Suprapubic skin (tissue), 4 donors: ENCODE data around the gene TRAPPC2L. TPM values are rescaled to one million over a fixed set of nuclear protein-coding genes. Genes with fewer than 3 reads are reported as not detected.

Experiments used
- DNase-seq, 2 donors: peaks; one replicate each; pipeline ENCODE4 v3.0.0-alpha.2; 2019; ENCODE audit warnings: low spot score in 2 of 2
- H3K27ac ChIP-seq: fragments of 200-600 bp; sonication (generic); one replicate; pipeline ENCODE4 v1.5.1; 2019
- H3K27me3 ChIP-seq: fragments of 200-600 bp; sonication (generic); one replicate; pipeline ENCODE4 v1.5.1; 2019
- H3K36me3 ChIP-seq: fragments of 200-600 bp; sonication (generic); one replicate; pipeline ENCODE4 v1.5.1; 2019
- H3K4me1 ChIP-seq: fragments of 200-600 bp; sonication (generic); one replicate; pipeline ENCODE4 v1.5.1; 2019
- H3K4me3 ChIP-seq: fragments of 200-600 bp; sonication (generic); one replicate; pipeline ENCODE4 v1.5.1; 2019; ENCODE audit warnings: mild to moderate bottlenecking
- H3K9me3 ChIP-seq: fragments of 200-600 bp; sonication (generic); one replicate; pipeline ENCODE4 v1.5.1; 2019
- EP300 ChIP-seq: sonication (generic); formaldehyde crosslinking; IDR thresholded peaks from one replicate; pipeline ENCODE4 v1.6.1; 2017; ENCODE audit warnings: antibody characterized with exemption
- POLR2A ChIP-seq, 2 donors: fragments of 450-650 bp; IDR thresholded peaks; one replicate each; pipeline ENCODE4 v1.6.1; 2017; ENCODE audit warnings: antibody characterized with exemption in 2 of 2, mild to moderate bottlenecking in 2 of 2, moderate library complexity in 2 of 2
- POLR2AphosphoS5 ChIP-seq, 3 donors: sonication (generic); formaldehyde crosslinking; IDR thresholded peaks; one replicate each; pipeline ENCODE4 v1.6.1; 2017; ENCODE audit warnings: antibody characterized with exemption in 3 of 3
- WGBS: methylation state at CpG from one replicate; pipeline ENCODE4 v1.1.5; 2018; 5-methylcytosine and 5-hydroxymethylcytosine counted together
- total RNA-seq, 4 donors: library from RNA; depleted of rRNA; stranded (reverse); fragments of >200 nt; gene quantifications; one replicate each; pipeline ENCODE4 v1.1.0, GENCODE V29; 2016
- TF ChIP-seq, protein P1 (sequence below), 2 donors: fragments of 200-600 bp in 1 of 2; fragments of 450-650 bp in 1 of 2; sonication (generic) in 1 of 2; IDR thresholded peaks; one replicate each; pipeline ENCODE4 v1.5.1; 2016 to 2019; ENCODE audit warnings: antibody characterized with exemption in 2 of 2, mild to moderate bottlenecking in 1 of 2, moderate library complexity in 1 of 2

Gene TRAPPC2L
- total RNA-seq, 4 donors from 2014 or later = 31.9 to 49.2 (median 36.3) TPM

DNA sequence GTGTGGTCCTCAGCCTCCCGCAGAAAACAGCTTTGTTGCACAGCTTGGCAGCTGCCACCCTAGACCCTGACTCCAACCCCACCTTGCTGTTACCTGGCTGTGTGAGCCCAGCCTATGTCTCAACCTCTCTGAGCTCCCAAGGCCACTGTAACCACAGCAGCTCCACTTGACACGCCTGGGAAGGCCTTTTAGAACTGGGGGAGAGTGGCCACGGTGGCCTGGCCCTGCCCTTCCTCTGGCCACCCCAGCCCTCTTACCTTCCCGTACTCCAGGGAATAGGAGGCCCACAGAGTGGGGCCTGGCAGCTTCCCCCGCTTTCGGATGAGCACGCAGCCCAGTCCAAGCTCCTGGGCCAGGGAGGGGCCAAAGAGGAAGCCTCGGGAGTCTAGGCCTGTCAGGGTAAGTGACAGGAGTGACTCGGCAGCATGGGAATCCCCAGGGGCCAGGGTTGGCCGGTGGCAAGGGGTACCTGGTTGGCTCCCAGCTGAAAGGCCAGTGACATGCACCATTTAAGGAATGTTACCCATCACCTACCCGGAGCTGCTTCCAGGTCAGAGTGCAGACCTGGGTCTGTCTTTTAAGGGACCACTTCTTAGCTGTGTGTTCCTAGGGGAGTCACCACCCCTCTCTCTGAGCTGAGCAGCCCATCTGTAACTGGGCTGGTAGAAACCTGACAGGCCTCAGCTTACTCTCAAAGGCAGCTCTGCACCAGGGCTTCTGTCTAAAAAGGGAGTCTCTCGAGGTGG, 46.6 kb upstream of the TRAPPC2L start:
- Histone ChIP-seq H3K4me3 (peak overlapping the region; percentile 74), H3K9me3 (no peaks in the 10 kb centered on the region), H3K27ac (peak overlapping the region; percentile 98), H3K4me1 (peaks cover 44% of the 10 kb centered on the region), H3K36me3 (peaks cover 18% of the 10 kb centered on the region), H3K27me3 (no peaks in the 10 kb centered on the region)
- TF ChIP-seq POLR2A (IDR thresholded peaks at IDR 0.05) (no peak), POLR2AphosphoS5 (IDR thresholded peaks at IDR 0.05) (no peak), EP300 (no peak)
- TF ChIP-seq, protein P1, sequence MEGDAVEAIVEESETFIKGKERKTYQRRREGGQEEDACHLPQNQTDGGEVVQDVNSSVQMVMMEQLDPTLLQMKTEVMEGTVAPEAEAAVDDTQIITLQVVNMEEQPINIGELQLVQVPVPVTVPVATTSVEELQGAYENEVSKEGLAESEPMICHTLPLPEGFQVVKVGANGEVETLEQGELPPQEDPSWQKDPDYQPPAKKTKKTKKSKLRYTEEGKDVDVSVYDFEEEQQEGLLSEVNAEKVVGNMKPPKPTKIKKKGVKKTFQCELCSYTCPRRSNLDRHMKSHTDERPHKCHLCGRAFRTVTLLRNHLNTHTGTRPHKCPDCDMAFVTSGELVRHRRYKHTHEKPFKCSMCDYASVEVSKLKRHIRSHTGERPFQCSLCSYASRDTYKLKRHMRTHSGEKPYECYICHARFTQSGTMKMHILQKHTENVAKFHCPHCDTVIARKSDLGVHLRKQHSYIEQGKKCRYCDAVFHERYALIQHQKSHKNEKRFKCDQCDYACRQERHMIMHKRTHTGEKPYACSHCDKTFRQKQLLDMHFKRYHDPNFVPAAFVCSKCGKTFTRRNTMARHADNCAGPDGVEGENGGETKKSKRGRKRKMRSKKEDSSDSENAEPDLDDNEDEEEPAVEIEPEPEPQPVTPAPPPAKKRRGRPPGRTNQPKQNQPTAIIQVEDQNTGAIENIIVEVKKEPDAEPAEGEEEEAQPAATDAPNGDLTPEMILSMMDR (IDR thresholded peaks at IDR 0.05) = no peak
- WGBS = 25% methylated on average over 10 of the region's 12 CpGs
- no peak for DNase-seq

DNA sequence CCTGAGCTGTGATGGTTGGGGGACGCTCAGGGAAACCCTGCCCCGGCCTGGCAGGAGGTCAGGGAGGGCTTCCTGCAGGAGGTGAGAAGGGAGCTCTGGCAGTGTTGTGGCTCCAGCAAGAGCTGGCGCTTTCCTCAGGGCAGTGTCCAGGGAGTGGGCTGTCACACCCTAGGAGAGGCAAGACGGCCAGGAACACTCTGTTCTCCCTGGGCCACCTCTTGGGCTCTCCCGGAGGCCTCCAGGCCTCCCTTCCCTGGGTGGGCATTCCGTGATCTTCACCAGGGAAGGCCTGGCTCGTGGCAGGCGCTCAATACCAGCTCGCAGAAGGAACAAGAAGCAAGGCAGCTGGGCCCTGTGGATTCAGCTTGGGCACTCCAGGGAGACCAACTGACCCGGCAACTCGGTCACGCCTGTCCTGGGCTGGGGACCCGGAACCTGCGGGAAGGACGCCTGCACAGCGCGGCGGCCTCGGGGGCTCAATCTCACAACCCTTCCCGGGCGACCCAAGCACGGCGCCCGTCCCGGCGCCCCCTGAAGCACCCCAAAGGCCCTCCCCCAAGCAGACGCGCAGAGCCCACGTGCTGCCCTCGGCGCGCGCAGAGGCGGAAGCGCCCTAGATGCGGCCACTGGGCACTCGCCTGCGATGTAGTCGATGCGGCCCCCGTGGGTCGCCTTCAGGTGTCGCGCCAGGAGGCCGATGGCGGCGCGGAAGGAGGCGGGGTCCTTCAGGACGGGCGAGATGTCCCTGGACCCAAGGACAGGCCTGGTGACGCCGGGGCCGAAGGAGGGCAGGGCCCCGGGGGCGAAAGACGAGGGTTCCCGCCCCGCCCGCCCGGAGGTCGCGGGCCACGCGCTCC, 45.8 kb upstream of the TRAPPC2L start:
- DNase-seq = peak in 1 of 2 donors; percentile 87
- TF ChIP-seq POLR2A (IDR thresholded peaks at IDR 0.05) = peak; percentile 67 to 68
- peak; percentile 78 to 90 (median 86) for TF ChIP-seq POLR2AphosphoS5 (IDR thresholded peaks at IDR 0.05)
- TF ChIP-seq, protein P1 (IDR thresholded peaks at IDR 0.05) = no peak
- H3K36me3 ChIP-seq = peaks cover 18% of the 10 kb centered on the region

DNA sequence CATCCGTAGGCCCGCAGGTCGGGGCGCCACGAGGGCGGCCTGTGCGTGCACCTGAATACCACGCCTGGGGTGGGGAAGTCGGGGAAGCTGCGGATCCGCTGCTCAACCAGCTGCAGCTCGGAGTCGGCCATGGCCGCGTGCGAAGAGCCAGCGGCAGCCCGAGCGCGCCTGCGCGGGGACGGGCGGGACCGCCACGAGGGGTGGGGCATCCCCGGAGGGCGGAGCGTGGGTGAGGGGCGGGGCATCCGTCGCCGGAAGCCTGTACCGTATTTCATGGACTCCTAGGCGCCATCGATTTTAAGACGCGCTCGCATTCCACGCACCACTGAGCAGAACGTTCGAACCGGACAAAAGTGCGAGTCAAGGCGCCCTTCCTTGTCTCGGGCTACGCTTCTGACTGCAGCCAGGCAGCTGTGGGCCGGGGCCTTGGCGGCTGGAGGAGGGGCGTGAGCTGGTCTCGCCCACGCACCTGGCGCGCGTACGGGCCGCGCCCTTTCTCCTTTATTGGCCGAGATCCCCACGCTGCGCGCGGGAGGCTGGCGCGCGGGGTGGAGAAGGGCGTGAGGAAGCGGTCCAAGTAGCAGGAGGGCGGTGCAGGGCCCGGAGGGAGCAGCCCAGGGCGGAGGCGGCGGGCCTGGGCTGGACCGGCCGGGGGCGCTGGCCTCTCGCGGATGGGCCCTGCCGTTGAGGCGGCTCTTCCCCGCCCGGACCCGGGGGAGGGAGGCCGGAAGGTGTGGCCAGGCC, 45.0 kb upstream of the TRAPPC2L start, which contains the start of gene APRT:
APRT (minus strand) TSS at position 160 of the 744 bp plus-strand sequence; CDS start at position 131, 29 bp downstream.
- H3K27me3 ChIP-seq = no peaks in the 10 kb centered on the region
- no CpG with 5 or more reads among the region's 84 CpGs for WGBS
- peak within 1 kb of the TSS; percentile 74 for H3K4me3 ChIP-seq
- TF ChIP-seq POLR2A (IDR thresholded peaks at IDR 0.05) (no peak), EP300 (no peak), POLR2AphosphoS5 (IDR thresholded peaks at IDR 0.05) (peak in 2 of 3 donors; percentile 21 to 66)
- TF ChIP-seq, protein P1 (IDR thresholded peaks at IDR 0.05) = peak in 1 of 2 donors; percentile 9
- peaks cover 18% of the 10 kb centered on the region for H3K36me3 ChIP-seq
- no peaks in the 10 kb centered on the region for H3K9me3 ChIP-seq
- H3K27ac ChIP-seq = peak within 1 kb of the TSS; percentile 98
- peak; percentile 97 for DNase-seq
- H3K4me1 ChIP-seq = peaks cover 48% of the 10 kb centered on the region

More for the DNA sequence above, 45.8 kb upstream of the TRAPPC2L start:
- no peaks in the 10 kb centered on the region for H3K27me3 ChIP-seq
- H3K27ac ChIP-seq = peak overlapping the region; percentile 98
- peak overlapping the region; percentile 74 for H3K4me3 ChIP-seq
- no peaks in the 10 kb centered on the region for H3K9me3 ChIP-seq
- peaks cover 41% of the 10 kb centered on the region for H3K4me1 ChIP-seq
- WGBS = 0% methylated on average over 9 of the region's 65 CpGs

DNA sequence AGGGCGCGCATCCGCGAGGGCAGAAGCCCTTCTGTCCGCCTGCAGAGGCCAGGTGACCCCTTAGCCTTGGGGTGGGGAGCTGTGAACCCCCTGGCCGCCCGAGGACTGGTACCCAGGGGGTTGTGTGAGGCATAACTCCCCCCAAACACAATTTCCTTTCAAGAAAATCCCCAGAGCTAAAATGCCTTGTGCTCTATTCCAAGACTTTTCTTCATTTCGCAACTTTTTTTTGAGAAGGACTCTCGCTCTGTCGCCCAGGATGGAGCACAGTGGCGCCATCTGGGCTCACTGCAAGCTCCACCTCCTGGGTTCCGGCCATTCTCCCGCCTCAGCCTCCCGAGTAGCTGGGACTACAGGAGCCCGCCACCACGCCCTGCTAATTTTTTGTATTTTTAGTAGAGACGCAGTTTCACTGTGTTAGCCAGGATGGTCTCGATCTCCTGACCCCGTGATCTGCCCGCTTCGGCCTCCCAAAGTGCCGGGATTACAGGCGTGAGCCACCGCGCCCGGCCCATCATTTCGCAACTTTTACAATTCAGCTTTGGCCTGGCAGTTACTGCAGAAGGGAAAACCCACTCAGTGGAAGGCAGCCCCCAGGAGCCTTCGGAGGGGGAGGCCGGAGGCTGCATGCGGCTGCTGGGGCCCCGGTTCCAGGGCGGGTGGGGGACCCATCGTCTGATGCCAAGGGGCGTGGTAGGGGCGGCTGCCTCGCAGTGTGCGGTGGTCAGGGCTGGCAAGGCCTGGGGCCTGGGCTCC, 44.2 kb upstream of the TRAPPC2L start:
- TF ChIP-seq, protein P1 (IDR thresholded peaks at IDR 0.05) = no peak
- TF ChIP-seq EP300 = no peak
- no peak for TF ChIP-seq POLR2AphosphoS5 (IDR thresholded peaks at IDR 0.05)
- TF ChIP-seq POLR2A (IDR thresholded peaks at IDR 0.05) = no peak
- Histone ChIP-seq H3K36me3 (peaks cover 18% of the 10 kb centered on the region), H3K9me3 (no peaks in the 10 kb centered on the region), H3K27me3 (no peaks in the 10 kb centered on the region), H3K4me3 (peak overlapping the region; percentile 74), H3K4me1 (peaks cover 50% of the 10 kb centered on the region), H3K27ac (peak overlapping the region; percentile 98)
- WGBS = 45% methylated on average over 29 of the region's 37 CpGs
- DNase-seq = no peak
